K562 (cell line): Measurements from ENCODE around the gene ANO3. TPM values are rescaled to one million over a fixed set of nuclear protein-coding genes. Genes with fewer than 3 reads are reported as not detected.

Source experiments
- AFF1 ChIP-seq, 2 experiments: fragments of 450-650 bp; IDR thresholded peaks; 2 replicates each; pipeline ENCODE4 v1.6.1; 2018; ENCODE audit warnings: mild to moderate bottlenecking in 2 of 2, low read depth in 1 of 2; ENCODE audit not compliant: partially characterized antibody in 2 of 2
- C11orf30 ChIP-seq: fragments of 450-650 bp; IDR thresholded peaks from 2 replicates; pipeline ENCODE4 v1.6.1; 2016; ENCODE audit warnings: low read depth, mild to moderate bottlenecking
- HOMEZ ChIP-seq: fragments of 250-450 bp; sonication (Bioruptor Pico); IDR thresholded peaks from 2 replicates; pipeline ENCODE4 v1.4.0; 2020; ENCODE audit warnings: mild to moderate bottlenecking, moderate library complexity
- NFIC ChIP-seq: fragments of 450-650 bp; IDR thresholded peaks from 2 replicates; pipeline ENCODE4 v1.6.1; 2017; ENCODE audit warnings: mild to moderate bottlenecking, inconsistent platforms
- RFX1 ChIP-seq: fragments of 450-650 bp; IDR thresholded peaks from 2 replicates; pipeline ENCODE4 v1.6.1; 2016; ENCODE audit warnings: mild to moderate bottlenecking, moderate library complexity
- ZBTB40 ChIP-seq, 2 experiments: fragments of 450-650 bp in 1 of 2; sonication (generic) in 1 of 2; formaldehyde crosslinking in 1 of 2; IDR thresholded peaks; 2 replicates each; pipeline versions ENCODE4 v1.7.1 to v1.9.0; 2016 to 2022; ENCODE audit warnings: inconsistent platforms in 1 of 2, mild to moderate bottlenecking in 1 of 2, missing genetic modification reagents in 1 of 2
- polyA plus RNA-seq, 8 experiments: library from polyadenylated mRNA; depleted of rRNA in 4 of 8; stranded (reverse) in 5 of 8; unstranded in 3 of 8; fragments of >200 nt; fragmentation: Nextera tagmentation in 2 of 8; fragmentation: Illumina TruSeq in 1 of 8; extraction: Ambion mirVana in 2 of 8; extraction: Trizol in 1 of 8; gene quantifications; 2 replicates each; pipeline versions ENCODE4 v1.2.1 to v1.2.3, GENCODE V29; 2011 to 2014; ENCODE audit warnings: inconsistent platforms in 1 of 8, missing spikeins in 1 of 8
- total RNA-seq, 7 experiments: library from RNA; depleted of rRNA in 6 of 7; stranded (reverse); fragments of >200 nt in 6 of 7; fragmentation: Illumina TruSeq in 2 of 7; extraction: Trizol in 2 of 7; gene quantifications; 2 replicates each; pipeline versions ENCODE4 v1.2.1 to v1.2.3, GENCODE V29; 2011 to 2021; ENCODE audit warnings: low replicate concordance in 1 of 7

ANO3 gene
- total and polyA plus RNA-seq, 9 of the 15 experiments (the other 6 are each of a cell fraction or from before 2014, with no cell fraction given): 0.01 to 0.13 (median 0.04) TPM; not detected in 1

GRCh38 chr11:26285608-26286007 is 46.3 kb upstream of the ANO3 start (continued):
- TF ChIP-seq HOMEZ (CRISPR knock-in tag) (no peak), NFIC (no peak), RFX1 (no peak), C11orf30 (peak; percentile 33; the same call in 1 of the 2 replicates), AFF1 (IDR thresholded peaks at IDR 0.05; ENCODE audit: low read depth in 1 of 2, partially characterized antibody in 2 of 2) (no peak), ZBTB40 (IDR thresholded peaks at IDR 0.05) (no peak), ZBTB40 (CRISPR knock-in tag; IDR thresholded peaks at IDR 0.05) (no peak)
